ENCODE data around the gene SLF1.
"Not testable (repeated sequence)": the region's sequence is repeated elsewhere in the genome, so short reads cannot be mapped to it uniquely, and the experiment has no call there.

SLF1 gene

DNA sequence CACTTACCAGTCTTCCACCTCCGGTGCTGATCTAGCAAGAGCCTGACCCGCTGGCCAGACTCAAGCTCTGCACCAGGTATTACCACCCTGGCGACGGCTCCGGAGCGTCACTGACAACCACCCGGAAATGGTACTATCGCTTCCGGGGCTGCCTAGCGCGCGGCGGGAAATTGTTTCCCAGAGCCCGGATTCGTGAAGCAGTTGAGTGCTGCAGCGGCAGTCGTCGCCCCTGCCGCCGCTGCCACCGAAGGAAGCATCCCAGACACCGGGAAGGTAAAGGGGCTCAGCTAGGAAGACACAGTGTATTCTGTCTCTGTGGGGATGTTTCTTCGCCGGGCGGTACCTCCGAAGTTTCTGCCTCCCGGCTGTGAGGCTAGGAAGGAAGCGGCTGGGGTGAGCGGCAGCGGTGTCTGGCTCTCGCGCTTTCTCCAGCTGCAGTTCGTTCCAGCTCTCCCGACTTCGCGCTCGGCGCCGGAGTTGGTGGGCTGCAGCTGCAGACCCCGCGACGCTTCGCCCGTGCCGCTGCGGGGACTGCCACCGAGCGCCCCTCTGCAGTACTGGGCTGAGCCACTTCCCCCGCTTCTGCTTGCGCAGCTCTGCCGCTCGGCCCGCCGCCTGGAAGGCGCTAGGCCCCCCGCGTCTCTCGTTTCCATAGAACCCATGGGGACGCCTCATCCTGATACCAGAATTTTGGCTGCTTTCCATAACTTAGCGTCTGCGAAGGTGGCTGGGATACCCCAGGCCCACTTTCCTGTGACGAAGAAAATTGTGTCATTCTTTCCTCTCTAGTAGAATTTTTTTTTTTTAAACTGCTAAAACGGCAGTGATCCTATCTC, at the start of gene SLF1, which contains the start of gene KIAA0825:
Gene SLF1 (plus strand): TSS at position 177 of the 836 bp plus-strand sequence. CDS start 10,142 bp downstream, outside the sequence.
Gene KIAA0825 (minus strand): TSS at position 112 of the 836 bp plus-strand sequence. CDS start 81,478 bp downstream, outside the sequence.
- peak; percentile 59 for DNase-seq (ENCODE audit: extremely low read depth, low read depth)
- peak within 1 kb of the TSS; percentile 78 for H3K4me3 ChIP-seq (replicated peaks; ENCODE audit: low read depth, low read length)
- TF ChIP-seq, protein P1, sequence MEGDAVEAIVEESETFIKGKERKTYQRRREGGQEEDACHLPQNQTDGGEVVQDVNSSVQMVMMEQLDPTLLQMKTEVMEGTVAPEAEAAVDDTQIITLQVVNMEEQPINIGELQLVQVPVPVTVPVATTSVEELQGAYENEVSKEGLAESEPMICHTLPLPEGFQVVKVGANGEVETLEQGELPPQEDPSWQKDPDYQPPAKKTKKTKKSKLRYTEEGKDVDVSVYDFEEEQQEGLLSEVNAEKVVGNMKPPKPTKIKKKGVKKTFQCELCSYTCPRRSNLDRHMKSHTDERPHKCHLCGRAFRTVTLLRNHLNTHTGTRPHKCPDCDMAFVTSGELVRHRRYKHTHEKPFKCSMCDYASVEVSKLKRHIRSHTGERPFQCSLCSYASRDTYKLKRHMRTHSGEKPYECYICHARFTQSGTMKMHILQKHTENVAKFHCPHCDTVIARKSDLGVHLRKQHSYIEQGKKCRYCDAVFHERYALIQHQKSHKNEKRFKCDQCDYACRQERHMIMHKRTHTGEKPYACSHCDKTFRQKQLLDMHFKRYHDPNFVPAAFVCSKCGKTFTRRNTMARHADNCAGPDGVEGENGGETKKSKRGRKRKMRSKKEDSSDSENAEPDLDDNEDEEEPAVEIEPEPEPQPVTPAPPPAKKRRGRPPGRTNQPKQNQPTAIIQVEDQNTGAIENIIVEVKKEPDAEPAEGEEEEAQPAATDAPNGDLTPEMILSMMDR (IDR thresholded peaks at IDR 0.05; ENCODE audit: low read depth, low read length, missing control alignments), result no peak

GRCh38 chr5:94571415-94571814, 47.1 kb upstream of the SLF1 start:
- H3K4me3 ChIP-seq (replicated peaks; ENCODE audit: low read depth, low read length), result no peak overlapping the region
- TF ChIP-seq, protein P1 (IDR thresholded peaks at IDR 0.05; ENCODE audit: low read depth, low read length, missing control alignments), result no peak
- DNase-seq (ENCODE audit: extremely low read depth, low read depth), result no peak

- DNase-seq (ENCODE audit: extremely low read depth, low read depth); H3K4me3 ChIP-seq (replicated peaks; ENCODE audit: low read depth, low read length): not testable (repeated sequence)
These were observed 45.1 kb upstream of the SLF1 start for GRCh38 chr5:94573349-94573748.

- no peak for DNase-seq (ENCODE audit: extremely low read depth, low read depth)
- TF ChIP-seq, protein P1 (IDR thresholded peaks at IDR 0.05; ENCODE audit: low read depth, low read length, missing control alignments), result no peak
- H3K4me3 ChIP-seq (replicated peaks; ENCODE audit: low read depth, low read length), result no peak overlapping the region
These were observed 43.3 kb upstream of the SLF1 start for GRCh38 chr5:94575196-94575595.

- H3K4me3 ChIP-seq (replicated peaks; ENCODE audit: low read depth, low read length), result no peak overlapping the region
- no peak for DNase-seq (ENCODE audit: extremely low read depth, low read depth)
- TF ChIP-seq, protein P1 (IDR thresholded peaks at IDR 0.05; ENCODE audit: low read depth, low read length, missing control alignments), result no peak
These were observed 40.8 kb upstream of the SLF1 start for GRCh38 chr5:94577466-94578245.

DNA sequence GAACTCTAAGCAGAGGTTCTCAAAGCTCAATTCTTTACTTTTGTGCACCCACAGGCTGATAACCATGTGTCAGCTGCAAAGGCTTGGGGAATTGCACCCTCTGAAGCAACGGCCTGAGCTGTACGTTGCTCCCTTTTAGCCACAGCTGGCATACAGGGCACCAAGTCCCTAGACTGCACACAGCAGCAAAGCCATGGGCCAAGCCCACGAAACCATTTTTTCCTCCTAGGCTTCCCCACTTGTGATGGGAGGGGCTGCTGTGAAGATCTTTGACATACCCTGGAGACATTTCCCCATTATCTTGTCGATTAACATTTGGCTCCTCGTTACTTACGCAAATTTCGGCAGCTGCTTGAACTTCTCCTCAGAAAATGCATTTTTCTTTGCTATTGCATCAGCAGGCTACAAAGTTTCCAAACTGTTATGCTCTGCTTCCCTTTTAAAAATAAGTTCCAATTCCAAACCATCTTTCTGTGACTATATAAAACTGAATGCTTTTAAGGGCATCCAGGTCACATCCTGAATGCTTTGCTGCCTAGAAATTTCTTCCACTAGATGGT, 23.1 kb upstream of the SLF1 start:
- no peak overlapping the region for H3K4me3 ChIP-seq (replicated peaks; ENCODE audit: low read depth, low read length)
- TF ChIP-seq, protein P1 (IDR thresholded peaks at IDR 0.05; ENCODE audit: low read depth, low read length, missing control alignments), result no peak
- DNase-seq (ENCODE audit: extremely low read depth, low read depth), result no peak

GRCh38 chr5:94613583-94613982, 4.9 kb upstream of the SLF1 start:
- no peak overlapping the region for H3K4me3 ChIP-seq (replicated peaks; ENCODE audit: low read depth, low read length)
- DNase-seq (ENCODE audit: extremely low read depth, low read depth), result no peak
- TF ChIP-seq, protein P1 (IDR thresholded peaks at IDR 0.05; ENCODE audit: low read depth, low read length, missing control alignments), result peak; percentile 15

Measured in HFF-Myc (cell line).